GM12874 (cell line): ENCODE measurements around the gene PGP.

ENCODE experiments used
- CTCF ChIP-seq: IDR thresholded peaks from 2 replicates; pipeline ENCODE4 v1.5.1; 2011; ENCODE audit warnings: low read depth, mild to moderate bottlenecking, control low read depth, low read length, moderate library complexity; ENCODE audit not compliant: insufficient read depth

PGP gene

GRCh38 chr16:2166263-2167067 lies 48.2 kb downstream of the PGP start:
- no peak for TF ChIP-seq CTCF

- no peak for TF ChIP-seq CTCF
These were observed 48.8 kb downstream of the PGP start for GRCh38 chr16:2165861-2166260.

- no peak for TF ChIP-seq CTCF
These were observed 51.3 kb downstream of the PGP start for GRCh38 chr16:2163211-2163881.

GRCh38 chr16:2162676-2163118 lies 51.9 kb downstream of the PGP start:
- no peak for TF ChIP-seq CTCF

GRCh38 chr16:2161911-2162310 lies 52.7 kb downstream of the PGP start:
- no peak for TF ChIP-seq CTCF
